Choroid plexus epithelial cell (primary cell): Measurements from ENCODE around the gene ASPRV1.

Source experiments
- DNase-seq: peaks from one replicate; pipeline ENCODE4 v3.0.0-alpha.2; 2010; ENCODE audit warnings: low read depth
- H3K4me3 ChIP-seq: 2 replicates; pipeline ENCODE4 v1.5.1; 2011; ENCODE audit warnings: low read depth, mild to moderate bottlenecking, control low read depth, low read length, moderate library complexity
- TF ChIP-seq, protein P1 (sequence below): conservative IDR thresholded peaks from 2 replicates; pipeline ENCODE4 v1.5.1; 2011; ENCODE audit warnings: low read depth, mild to moderate bottlenecking, control low read depth, inconsistent platforms, low read length, moderate library complexity

Gene ASPRV1

DNA sequence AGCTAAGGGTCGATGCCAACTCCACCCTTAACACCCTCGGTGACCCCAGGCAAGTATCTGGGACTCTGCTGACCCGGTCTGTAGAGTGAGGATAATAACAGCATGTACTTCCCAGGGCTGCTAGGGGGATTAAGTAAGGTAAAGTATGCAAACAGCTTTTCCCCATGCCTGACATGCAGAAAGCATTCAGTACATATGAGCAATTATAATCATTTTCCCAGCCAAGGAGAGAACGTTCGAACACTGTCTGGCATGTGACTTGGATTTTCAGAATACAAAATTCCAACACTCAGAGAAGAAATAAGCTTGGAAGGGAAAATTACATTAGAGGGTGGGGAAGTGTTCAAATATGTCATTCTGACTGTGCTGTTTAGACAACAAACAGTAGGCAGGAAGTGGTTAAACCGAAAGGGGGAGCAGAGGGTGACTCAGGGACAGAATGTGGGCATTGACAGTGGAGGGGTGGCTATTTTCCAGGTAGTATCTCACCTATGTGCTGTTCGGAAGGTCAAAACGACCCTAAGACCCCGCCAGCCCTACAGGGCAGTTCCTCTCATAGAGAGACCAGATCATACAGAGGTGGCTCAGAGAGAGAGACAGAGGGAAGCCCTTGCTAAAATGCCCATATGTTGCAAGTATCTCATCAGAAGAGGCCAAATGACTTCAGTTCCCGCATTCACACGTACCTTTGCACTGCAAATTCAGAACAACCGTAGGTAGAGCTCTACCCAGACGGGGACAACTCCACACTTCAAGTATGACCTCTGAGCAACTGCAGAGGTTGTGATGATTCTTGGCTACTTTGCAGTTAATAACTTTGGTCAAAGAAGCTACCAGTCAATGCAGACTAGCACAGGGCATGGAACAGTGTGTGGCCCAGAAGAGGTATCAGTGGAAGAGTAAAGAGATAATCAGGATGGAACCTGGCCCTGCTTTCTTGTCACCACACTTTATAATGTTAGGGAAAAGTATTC, 14.8 kb downstream of the ASPRV1 start:
- DNase-seq = peak; percentile 49
- H3K4me3 ChIP-seq = no peak overlapping the region
- TF ChIP-seq, protein P1, sequence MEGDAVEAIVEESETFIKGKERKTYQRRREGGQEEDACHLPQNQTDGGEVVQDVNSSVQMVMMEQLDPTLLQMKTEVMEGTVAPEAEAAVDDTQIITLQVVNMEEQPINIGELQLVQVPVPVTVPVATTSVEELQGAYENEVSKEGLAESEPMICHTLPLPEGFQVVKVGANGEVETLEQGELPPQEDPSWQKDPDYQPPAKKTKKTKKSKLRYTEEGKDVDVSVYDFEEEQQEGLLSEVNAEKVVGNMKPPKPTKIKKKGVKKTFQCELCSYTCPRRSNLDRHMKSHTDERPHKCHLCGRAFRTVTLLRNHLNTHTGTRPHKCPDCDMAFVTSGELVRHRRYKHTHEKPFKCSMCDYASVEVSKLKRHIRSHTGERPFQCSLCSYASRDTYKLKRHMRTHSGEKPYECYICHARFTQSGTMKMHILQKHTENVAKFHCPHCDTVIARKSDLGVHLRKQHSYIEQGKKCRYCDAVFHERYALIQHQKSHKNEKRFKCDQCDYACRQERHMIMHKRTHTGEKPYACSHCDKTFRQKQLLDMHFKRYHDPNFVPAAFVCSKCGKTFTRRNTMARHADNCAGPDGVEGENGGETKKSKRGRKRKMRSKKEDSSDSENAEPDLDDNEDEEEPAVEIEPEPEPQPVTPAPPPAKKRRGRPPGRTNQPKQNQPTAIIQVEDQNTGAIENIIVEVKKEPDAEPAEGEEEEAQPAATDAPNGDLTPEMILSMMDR = no peak

DNA sequence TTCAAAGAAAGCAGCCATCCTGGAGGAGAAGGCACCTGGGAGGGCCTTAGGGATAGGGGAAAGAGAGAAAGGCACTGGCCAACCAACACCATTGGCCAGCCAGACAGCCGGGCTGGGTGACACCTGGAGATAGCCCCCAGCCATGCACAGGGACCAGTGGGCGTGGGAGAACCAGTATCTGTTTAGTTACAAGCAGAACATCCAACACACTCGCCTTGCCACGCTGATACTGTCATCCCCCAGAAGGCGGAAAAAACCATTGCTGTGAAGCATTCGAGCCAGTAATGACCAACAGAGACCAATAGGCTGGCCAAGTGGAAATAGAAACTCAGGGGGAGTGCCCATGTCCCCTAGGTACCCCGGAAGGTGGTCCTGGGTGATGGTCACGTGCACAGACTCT, 15.5 kb downstream of the ASPRV1 start:
- no peak for DNase-seq
- H3K4me3 ChIP-seq = no peak overlapping the region
- TF ChIP-seq, protein P1 = no peak

DNA sequence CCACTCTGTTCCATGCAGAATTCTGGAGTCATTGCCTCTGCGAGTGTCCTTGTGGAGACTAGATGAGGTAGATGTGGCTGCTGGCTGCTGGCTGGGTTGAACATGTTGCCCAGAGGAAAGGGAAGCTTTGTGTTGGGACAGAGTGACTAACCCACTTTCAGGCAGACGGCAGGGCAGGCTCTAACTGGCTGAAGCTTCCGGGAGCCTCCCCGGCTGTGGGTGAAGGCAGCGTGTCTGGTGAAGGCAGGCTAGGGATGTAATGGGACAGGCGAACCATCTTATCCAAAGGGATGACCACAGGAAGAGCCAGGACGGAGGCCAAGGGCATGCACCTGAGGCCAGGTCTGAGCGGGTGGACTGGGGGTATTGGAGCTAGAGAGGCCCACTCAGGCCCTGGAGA, 16.0 kb downstream of the ASPRV1 start:
- no peak for DNase-seq
- TF ChIP-seq, protein P1 = no peak
- H3K4me3 ChIP-seq = no peak overlapping the region

DNA sequence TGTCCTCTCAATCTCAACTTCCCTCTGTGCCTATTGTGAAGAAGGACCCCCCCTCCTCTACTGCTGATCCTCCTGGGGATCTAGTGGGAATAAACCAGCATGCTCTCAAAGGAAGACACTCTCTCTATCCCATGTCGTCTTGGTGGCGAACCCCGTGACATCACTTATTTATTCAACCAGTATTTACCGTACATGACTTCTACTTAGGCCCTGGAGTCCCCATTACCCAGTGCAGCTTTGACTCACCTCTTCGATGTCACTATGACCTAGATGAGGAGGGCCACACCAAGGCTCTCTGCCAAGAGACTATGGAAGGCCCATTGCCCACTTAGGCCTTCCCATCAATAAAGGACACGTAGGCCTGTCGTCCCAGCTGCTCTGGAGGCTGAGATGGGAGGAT, 16.7 kb downstream of the ASPRV1 start:
- no peak for DNase-seq
- no peak overlapping the region for H3K4me3 ChIP-seq
- TF ChIP-seq, protein P1 = no peak

DNA sequence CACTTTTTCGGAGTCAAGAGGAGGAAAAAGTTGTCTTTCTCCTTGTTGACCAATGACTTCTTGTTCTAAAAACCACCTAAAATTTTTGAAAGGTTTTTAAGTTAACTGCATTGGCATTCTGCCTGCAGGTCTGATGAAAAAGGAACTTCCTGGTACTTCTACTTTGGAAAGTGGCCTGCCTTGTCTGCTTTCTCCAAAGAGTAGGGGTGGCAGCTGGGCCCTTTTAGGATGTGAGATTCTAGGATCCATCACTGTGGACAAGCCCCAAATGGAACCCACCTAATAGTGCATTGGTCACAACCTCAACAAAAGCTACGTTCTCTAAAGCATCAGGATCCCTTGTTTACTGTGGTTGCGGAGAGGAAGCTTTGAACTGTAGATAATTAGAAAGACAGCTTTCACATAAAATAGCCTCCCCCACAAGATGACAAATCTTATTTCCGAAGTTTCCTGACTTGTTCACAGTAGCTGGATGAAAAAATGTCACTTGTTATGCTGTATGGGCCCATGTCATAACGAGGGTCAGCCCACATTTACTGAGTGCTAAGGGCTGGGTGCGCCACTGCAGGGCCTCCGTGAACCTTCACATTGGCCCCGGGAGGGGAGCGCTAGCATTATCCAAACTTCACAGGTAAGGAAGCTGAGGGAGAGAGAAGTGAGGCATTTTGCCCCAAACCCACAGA, 17.4 kb downstream of the ASPRV1 start:
- no peak for DNase-seq
- TF ChIP-seq, protein P1 = no peak
- no peak overlapping the region for H3K4me3 ChIP-seq

DNA sequence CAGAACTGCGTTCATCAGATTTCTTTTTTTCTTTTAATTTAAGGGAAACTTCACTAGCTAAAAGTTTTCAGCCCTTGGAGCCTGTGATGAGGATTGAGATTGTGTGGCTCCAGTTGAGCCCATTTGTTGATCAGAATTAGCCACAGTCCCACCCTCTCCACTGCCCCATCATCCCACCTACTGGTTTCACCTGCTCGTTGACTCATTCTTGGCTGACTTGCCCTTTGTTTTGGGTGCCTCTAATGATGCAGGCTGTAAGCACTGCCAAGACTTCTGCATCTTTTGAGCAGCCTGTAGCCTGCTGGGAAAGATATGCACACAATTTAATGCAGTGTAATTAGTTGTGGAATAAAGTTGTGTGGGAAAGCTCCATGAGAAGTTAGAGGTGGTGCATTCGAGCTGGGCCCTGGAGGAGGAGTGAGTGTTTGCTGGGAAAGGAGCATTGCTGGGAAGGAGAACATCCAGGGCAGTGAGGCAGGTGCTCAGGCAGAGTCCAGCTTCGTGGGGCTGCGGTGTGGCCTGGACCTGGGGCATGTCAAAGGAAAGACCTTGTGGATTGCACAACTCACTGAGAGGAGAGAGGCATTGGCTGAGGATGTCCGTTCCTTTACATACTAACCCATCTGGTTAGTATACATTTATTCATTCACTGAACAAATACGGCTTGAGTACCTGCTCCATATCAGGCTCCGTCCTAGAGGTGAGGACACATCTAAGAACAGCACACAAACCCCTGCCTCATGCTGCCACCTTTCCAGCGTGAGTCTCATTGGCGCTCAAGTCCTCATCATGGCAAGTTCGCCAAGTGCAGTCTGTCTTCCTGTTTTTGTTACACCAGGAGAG, 18.2 kb downstream of the ASPRV1 start:
- H3K4me3 ChIP-seq = no peak overlapping the region
- no peak for DNase-seq
- TF ChIP-seq, protein P1 = no peak
